Measurements from ENCODE around the gene RBMS3. TPM values are rescaled to one million over a fixed set of nuclear protein-coding genes. Genes with fewer than 3 reads are reported as not detected.

RBMS3 gene
- total RNA-seq, 4 donors from 2014 or later = 2.8 to 77.6 (median 13.7) TPM

DNA sequence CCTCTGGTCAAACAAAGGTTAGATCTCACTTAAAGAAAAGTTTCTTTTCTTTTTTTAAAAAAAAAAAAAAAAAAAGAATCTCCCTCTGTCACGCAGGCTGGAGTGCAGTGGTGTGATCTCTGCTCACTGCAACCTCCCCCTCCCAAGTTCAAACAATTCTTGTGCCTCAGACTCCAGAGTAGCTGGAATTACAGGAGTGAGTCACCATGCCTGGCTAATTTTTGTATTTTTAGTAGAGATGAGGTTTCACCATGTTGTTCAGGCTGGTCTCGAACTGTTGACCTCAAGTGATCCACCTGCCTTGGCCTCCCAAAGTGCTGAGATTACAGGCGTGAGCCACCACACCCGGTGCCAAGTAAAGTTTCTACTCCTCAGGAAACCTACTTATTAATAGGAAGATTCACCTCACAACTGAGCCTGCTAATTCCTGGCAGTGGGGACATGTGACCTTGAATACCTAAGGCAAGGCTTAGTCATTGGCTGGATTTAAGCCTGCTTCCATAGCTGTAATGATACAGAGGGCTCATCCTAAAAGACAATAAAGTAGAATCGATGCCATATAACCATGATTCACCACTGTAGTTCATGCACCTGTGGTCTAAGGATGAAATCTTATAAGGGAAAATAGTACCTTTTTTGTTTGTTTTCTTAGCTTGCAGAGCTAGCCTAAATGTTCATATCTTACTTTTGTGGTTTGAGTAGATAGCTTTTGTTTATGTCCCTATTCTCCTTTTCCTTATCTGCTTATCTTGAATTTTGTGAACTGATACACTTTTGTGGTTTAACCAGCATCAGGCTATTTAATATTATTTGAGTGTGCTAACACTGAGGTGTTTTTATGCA, 24.8 kb upstream of the RBMS3 start:
- DNase-seq = no peak
- TF ChIP-seq, protein P1, sequence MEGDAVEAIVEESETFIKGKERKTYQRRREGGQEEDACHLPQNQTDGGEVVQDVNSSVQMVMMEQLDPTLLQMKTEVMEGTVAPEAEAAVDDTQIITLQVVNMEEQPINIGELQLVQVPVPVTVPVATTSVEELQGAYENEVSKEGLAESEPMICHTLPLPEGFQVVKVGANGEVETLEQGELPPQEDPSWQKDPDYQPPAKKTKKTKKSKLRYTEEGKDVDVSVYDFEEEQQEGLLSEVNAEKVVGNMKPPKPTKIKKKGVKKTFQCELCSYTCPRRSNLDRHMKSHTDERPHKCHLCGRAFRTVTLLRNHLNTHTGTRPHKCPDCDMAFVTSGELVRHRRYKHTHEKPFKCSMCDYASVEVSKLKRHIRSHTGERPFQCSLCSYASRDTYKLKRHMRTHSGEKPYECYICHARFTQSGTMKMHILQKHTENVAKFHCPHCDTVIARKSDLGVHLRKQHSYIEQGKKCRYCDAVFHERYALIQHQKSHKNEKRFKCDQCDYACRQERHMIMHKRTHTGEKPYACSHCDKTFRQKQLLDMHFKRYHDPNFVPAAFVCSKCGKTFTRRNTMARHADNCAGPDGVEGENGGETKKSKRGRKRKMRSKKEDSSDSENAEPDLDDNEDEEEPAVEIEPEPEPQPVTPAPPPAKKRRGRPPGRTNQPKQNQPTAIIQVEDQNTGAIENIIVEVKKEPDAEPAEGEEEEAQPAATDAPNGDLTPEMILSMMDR (IDR thresholded peaks at IDR 0.05) = no peak
- TF ChIP-seq POLR2A (IDR thresholded peaks at IDR 0.05) = no peak
- Histone ChIP-seq H3K36me3 (no peaks in the 10 kb centered on the region), H3K27ac (no peak overlapping the region), H3K4me1 (no peaks in the 10 kb centered on the region), H3K9me3 (no peaks in the 10 kb centered on the region), H3K27me3 (no peaks in the 10 kb centered on the region), H3K4me3 (no peak overlapping the region)

DNA sequence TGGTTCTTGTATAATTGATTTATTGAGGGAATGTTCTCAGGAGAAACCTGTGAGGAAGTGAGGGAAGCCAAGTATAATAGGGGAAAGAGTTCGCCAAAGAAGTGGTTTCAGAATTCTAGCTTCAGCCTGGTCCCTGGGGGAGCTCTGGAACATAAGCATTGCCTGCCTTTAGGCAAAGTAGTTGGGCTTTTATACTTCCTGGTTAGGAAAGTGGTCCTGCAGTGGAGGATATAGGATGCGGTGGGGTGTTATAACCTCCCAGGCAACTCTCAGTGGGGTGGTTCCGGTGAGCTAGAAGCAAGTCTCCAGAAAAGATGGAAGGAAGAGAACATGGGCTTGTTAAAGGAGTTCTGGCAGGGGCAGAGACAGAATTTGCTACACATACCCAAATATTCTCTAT, 22.7 kb upstream of the RBMS3 start:
- H3K36me3 ChIP-seq = no peaks in the 10 kb centered on the region
- no peak overlapping the region for H3K4me3 ChIP-seq
- DNase-seq = no peak
- no peaks in the 10 kb centered on the region for H3K9me3 ChIP-seq
- H3K27ac ChIP-seq = no peak overlapping the region
- TF ChIP-seq, protein P1 (IDR thresholded peaks at IDR 0.05) = no peak
- TF ChIP-seq POLR2A (IDR thresholded peaks at IDR 0.05) = no peak
- no peaks in the 10 kb centered on the region for H3K4me1 ChIP-seq
- H3K27me3 ChIP-seq = no peaks in the 10 kb centered on the region

DNA sequence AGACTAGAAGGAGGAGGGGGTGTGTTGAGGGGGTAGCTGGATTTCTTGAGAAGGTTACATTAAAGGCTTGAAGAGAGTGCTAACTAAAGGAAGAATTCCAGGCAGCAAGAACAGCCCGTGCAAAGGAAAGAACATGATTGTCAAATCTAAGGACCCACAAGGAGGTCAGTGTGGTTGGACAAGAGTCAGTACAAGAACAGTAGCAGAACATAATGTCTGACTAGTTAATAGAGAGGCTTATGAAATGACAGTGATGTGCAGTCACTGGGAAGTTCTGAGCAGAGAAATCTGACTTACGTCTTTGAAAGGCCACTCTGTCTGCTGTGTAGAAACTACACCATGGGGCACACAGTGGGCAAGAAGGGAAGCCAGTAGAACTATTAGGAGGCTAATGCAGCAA, 19.8 kb upstream of the RBMS3 start:
- Histone ChIP-seq H3K27me3 (no peaks in the 10 kb centered on the region), H3K4me3 (no peak overlapping the region), H3K4me1 (no peaks in the 10 kb centered on the region), H3K36me3 (no peaks in the 10 kb centered on the region), H3K9me3 (no peaks in the 10 kb centered on the region), H3K27ac (no peak overlapping the region)
- DNase-seq = no peak
- TF ChIP-seq POLR2A (IDR thresholded peaks at IDR 0.05) = no peak
- TF ChIP-seq, protein P1 (IDR thresholded peaks at IDR 0.05) = no peak

GRCh38 chr3:29263476-29263875, 17.4 kb upstream of the RBMS3 start:
- Histone ChIP-seq H3K4me3 (no peak overlapping the region), H3K4me1 (no peaks in the 10 kb centered on the region)
- no peak for DNase-seq

DNA sequence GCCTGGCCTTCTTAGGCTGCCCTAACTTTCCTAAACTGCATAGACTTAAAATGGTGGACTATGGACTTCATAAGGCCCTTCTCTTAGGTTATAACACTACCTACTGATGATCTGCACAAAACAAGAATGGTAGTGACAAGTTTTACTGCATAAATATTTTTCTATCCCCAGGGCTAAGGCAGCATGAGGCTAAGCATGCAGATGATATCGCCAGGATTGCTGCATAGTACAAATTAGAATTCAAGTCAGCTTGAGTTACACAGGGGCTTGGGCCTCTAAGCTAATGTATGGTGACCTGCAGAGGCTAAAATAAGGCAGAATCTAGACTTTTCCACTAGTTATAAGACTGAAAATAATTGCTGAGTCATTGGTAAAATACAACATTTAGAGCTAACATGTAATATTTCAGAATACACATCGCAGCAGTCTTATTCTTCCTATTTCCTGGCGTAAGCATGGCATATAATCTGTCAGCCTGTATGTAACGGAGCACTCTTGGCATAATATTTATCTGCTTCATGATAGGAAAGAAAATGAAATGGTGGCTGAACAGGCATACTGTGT, 15.3 kb upstream of the RBMS3 start:
- Histone ChIP-seq H3K4me3 (no peak overlapping the region), H3K36me3 (no peaks in the 10 kb centered on the region), H3K27me3 (no peaks in the 10 kb centered on the region), H3K9me3 (no peaks in the 10 kb centered on the region), H3K4me1 (no peaks in the 10 kb centered on the region), H3K27ac (no peak overlapping the region)
- DNase-seq = no peak
- TF ChIP-seq, protein P1 (IDR thresholded peaks at IDR 0.05) = no peak
- no peak for TF ChIP-seq POLR2A (IDR thresholded peaks at IDR 0.05)

More at GRCh38 chr3:29263476-29263875, 17.4 kb upstream of the RBMS3 start:
- no peaks in the 10 kb centered on the region for H3K9me3 ChIP-seq
- no peak overlapping the region for H3K27ac ChIP-seq
- no peaks in the 10 kb centered on the region for H3K36me3 ChIP-seq
- no peak for TF ChIP-seq POLR2A (IDR thresholded peaks at IDR 0.05)
- TF ChIP-seq, protein P1 (IDR thresholded peaks at IDR 0.05) = no peak
- no peaks in the 10 kb centered on the region for H3K27me3 ChIP-seq
